ENCODE data around the gene CHCHD3.

- TF ChIP-seq POLR2A (IDR thresholded peaks at IDR 0.05) (no peak), CTCF (IDR thresholded peaks at IDR 0.05) (no peak)
Observed at GRCh38 chr7:132859199-132859598, 222.7 kb downstream of the CHCHD3 start.

All from breast epithelium (tissue), 3 donors.